Left cardiac atrium (tissue), 4 donors: Measurements from ENCODE around the gene SBNO2. TPM values are rescaled to one million over a fixed set of nuclear protein-coding genes. Genes with fewer than 3 reads are reported as not detected.
"Not testable (repeated sequence)": the region's sequence is repeated elsewhere in the genome, so short reads cannot be mapped to it uniquely, and the experiment has no call there.

ENCODE experiments used
- ATAC-seq, 2 donors: fragments of 200-7000 bp; cut with Tn5 transposase; one replicate each; pipeline ENCODE4 v1.9.1; 2020; ENCODE audit warnings: mild to moderate bottlenecking in 2 of 2, moderate library complexity in 2 of 2
- DNase-seq: peaks from one replicate; pipeline ENCODE4 v3.0.0-alpha.2; 2020
- intact Hi-C, 2 donors: fragments of 100-400 bp; cut with DNase I; formaldehyde crosslinking; loops; one replicate each; pipeline versions ENCODE4 v1.14.1 to v1.15.1; 2022 to 2023
- total RNA-seq, 2 donors: library from RNA; stranded (reverse); fragmentation: NEBNext Ultra II Directional; extraction: Animal tissue kit (Norgen Biotek cat#: 25700); gene quantifications; one replicate each; pipeline ENCODE4 v1.2.1, GENCODE V29; 2021
- donor health status: DM: no; HTN: yes; CAD: no.
- donor health status: DM: no; HTN: yes; CAD: no; lungs with severe emphysema.
- donor health status: DM: yes; HTN: yes; CAD: no.
- donor health status: Dilated cardiomyopathy.

The SBNO2 gene
- total RNA-seq, 2 donors from 2014 or later = 27.2 to 64.2 TPM

GRCh38 chr19:1208830-1209229 lies 34.8 kb upstream of the SBNO2 start:
- ATAC-seq, intact Hi-C loops, DNase-seq: not testable (repeated sequence)

GRCh38 chr19:1206864-1207450 lies 32.9 kb upstream of the SBNO2 start:
- ATAC-seq (peak; percentile 4 to 16), DNase-seq (peak; percentile 37)
- intact Hi-C loops = no loop called here

GRCh38 chr19:1206150-1206863 lies 32.2 kb upstream of the SBNO2 start:
- intact Hi-C loops = no loop called here
- ATAC-seq = no peak
- DNase-seq = no peak

- DNase-seq = peak; percentile 99
- intact Hi-C loops = no loop called here
- peak; percentile 91 to 95 for ATAC-seq
Measured at GRCh38 chr19:1205114-1206099, 31.3 kb upstream of the SBNO2 start, which contains the start of gene STK11. STK11 (plus strand) TSS chr19:1205778; CDS start chr19:1206914, 1,136 bp downstream.

- ATAC-seq, DNase-seq, intact Hi-C loops: not testable (repeated sequence)
Measured at GRCh38 chr19:1200614-1201013, 26.5 kb upstream of the SBNO2 start.

GRCh38 chr19:1199531-1199930 lies 25.5 kb upstream of the SBNO2 start:
- intact Hi-C loops = no loop called here
- ATAC-seq (no peak), DNase-seq (no peak)

GRCh38 chr19:1189419-1189818 lies 15.4 kb upstream of the SBNO2 start:
- ATAC-seq = peak in 1 of 2 donors; percentile 73
- intact Hi-C loops = no loop called here

GRCh38 chr19:1183543-1184172 lies 9.6 kb upstream of the SBNO2 start:
- DNase-seq (no peak), ATAC-seq (no peak)
- intact Hi-C loops = loop anchor here in 1 of 2 donors (5.0 kb wide), 1 partner anchor 66 kb away; no protein-coding TSS in a partner anchor

More at GRCh38 chr19:1189419-1189818, 15.4 kb upstream of the SBNO2 start:
- no peak for DNase-seq

- no peak for DNase-seq
- ATAC-seq = no peak
- intact Hi-C loops = loop anchor here in 1 of 2 donors (5.0 kb wide), 1 partner anchor 65 kb away; no protein-coding TSS in a partner anchor
Measured at GRCh38 chr19:1182727-1183126, 8.7 kb upstream of the SBNO2 start.

GRCh38 chr19:1182068-1182467 lies 8.0 kb upstream of the SBNO2 start:
- DNase-seq = no peak
- intact Hi-C loops = loop anchor here in 1 of 2 donors (5.0 kb wide), 1 partner anchor 65 kb away; no protein-coding TSS in a partner anchor
- ATAC-seq = no peak

GRCh38 chr19:1181606-1182005 lies 7.5 kb upstream of the SBNO2 start:
- ATAC-seq (no peak), DNase-seq (no peak)
- intact Hi-C loops = loop anchor here in 1 of 2 donors (5.0 kb wide), 1 partner anchor 64 kb away; no protein-coding TSS in a partner anchor

GRCh38 chr19:1177322-1178114 lies 3.5 kb upstream of the SBNO2 start:
- intact Hi-C loops = no loop called here
- DNase-seq (no peak), ATAC-seq (peak in 1 of 2 donors; percentile 6)

GRCh38 chr19:1173159-1173844 lies 766 bp downstream of the SBNO2 start:
- ATAC-seq = peak in 1 of 2 donors; percentile 3
- intact Hi-C loops = loop anchor here in 1 of 2 donors (5.0 kb wide), 1 partner anchor 41 kb away; no protein-coding TSS in a partner anchor

GRCh38 chr19:1172353-1173158 lies 1.5 kb downstream of the SBNO2 start:
- intact Hi-C loops = loop anchor here in 1 of 2 donors (5.0 kb wide), 1 partner anchor 40 kb away; no protein-coding TSS in a partner anchor
- DNase-seq = peak; percentile 81
- ATAC-seq = peak; percentile 48 to 51

More at GRCh38 chr19:1173159-1173844, 766 bp downstream of the SBNO2 start:
- DNase-seq = no peak

GRCh38 chr19:1171755-1172352 lies 2.2 kb downstream of the SBNO2 start:
- intact Hi-C loops = loop anchor here in 1 of 2 donors (5.0 kb wide), 1 partner anchor 40 kb away; no protein-coding TSS in a partner anchor
- DNase-seq (no peak), ATAC-seq (peak in 1 of 2 donors; percentile 2)
